Measurements from ENCODE around the gene HBS1L. TPM values are rescaled to one million over a fixed set of nuclear protein-coding genes. Genes with fewer than 3 reads are reported as not detected.

The HBS1L gene
- total and polyA plus RNA-seq, 2 of the 4 experiments (the other 2 are of a cell fraction) = 45.1 to 120 TPM

DNA sequence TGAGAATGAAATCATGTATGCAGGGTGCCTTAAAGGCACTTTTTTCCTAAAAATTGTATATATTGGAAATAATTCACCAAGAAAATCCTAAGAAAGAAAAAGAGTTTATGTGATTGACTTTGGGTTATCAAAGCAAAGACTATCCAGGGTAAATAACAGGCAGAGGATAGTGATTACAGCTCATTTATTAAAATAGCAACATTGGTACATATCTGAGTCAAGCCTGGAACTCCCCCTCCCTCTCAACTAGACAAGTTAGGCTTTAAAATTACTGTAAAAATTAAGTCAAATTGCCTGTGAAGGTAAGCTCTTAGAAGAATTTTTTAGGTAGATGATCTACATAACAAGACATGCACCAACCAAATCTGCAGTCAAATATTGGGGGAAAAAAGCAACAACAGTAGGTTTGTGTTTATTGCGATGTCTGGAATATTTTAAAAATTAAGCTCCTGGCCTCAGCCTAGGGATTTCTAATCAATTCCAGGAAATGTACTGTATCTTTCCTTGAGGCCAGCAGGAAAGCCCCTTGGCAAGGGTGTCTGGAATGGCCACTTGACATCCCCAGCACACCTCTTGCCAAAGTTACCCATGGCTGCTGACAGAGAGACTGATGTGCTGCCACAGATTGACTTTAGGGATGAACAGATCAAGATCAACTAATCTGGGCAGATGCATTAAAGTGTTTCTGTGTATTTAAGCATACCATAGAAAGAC, 31.2 kb upstream of the HBS1L start:
- no peak overlapping the region for H2AFZ ChIP-seq (replicated peaks; ENCODE audit: low read length, poor library complexity)
- H2BK5ac ChIP-seq (ENCODE audit: low read depth, low read length, poor library complexity, severe bottlenecking) = no peak overlapping the region
- H3K4me3 ChIP-seq (ENCODE audit: insufficient read depth, low read depth, low read length) = 0 out of 2 replicates have a peak overlapping the region, but pooled peaks have one; percentile 24
- H3K14ac ChIP-seq (replicated peaks; ENCODE audit: low read depth, low read length) = no peak overlapping the region
- dilution Hi-C loops (cut with HindIII; ENCODE audit: low sequenced_read_pairs, unreplicated experiment) (no loop called here), intact Hi-C loops (cut with micrococcal nuclease) (no loop called here), in situ Hi-C loops (cut with MboI; ENCODE audit: low sequenced_read_pairs) (no loop called here)
- no TSS peak for BruUV-seq (replicated peaks)
- H3K27me3 ChIP-seq (ENCODE audit: control insufficient read depth, insufficient read depth, low read length) = peaks cover 2% of the 10 kb centered on the region; the same call in 1 of the 2 replicates
- DNase-seq (no peak), ATAC-seq (ENCODE audit: low read depth) (no peak)
- TF ChIP-seq, protein P1, sequence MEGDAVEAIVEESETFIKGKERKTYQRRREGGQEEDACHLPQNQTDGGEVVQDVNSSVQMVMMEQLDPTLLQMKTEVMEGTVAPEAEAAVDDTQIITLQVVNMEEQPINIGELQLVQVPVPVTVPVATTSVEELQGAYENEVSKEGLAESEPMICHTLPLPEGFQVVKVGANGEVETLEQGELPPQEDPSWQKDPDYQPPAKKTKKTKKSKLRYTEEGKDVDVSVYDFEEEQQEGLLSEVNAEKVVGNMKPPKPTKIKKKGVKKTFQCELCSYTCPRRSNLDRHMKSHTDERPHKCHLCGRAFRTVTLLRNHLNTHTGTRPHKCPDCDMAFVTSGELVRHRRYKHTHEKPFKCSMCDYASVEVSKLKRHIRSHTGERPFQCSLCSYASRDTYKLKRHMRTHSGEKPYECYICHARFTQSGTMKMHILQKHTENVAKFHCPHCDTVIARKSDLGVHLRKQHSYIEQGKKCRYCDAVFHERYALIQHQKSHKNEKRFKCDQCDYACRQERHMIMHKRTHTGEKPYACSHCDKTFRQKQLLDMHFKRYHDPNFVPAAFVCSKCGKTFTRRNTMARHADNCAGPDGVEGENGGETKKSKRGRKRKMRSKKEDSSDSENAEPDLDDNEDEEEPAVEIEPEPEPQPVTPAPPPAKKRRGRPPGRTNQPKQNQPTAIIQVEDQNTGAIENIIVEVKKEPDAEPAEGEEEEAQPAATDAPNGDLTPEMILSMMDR (conservative IDR thresholded peaks at IDR 0.05; ENCODE audit: low read depth, low read length) = no peak
- TF ChIP-seq BHLHE40 (IDR thresholded peaks at IDR 0.05; ENCODE audit: low read depth, low read length) (no peak), CHD1 (IDR thresholded peaks at IDR 0.05; ENCODE audit: low read depth, low read length) (no peak)
- H3K4me2 ChIP-seq (ENCODE audit: low read depth, low read length) = peak overlapping the region; percentile 87
- no peak overlapping the region for H3K9ac ChIP-seq (ENCODE audit: low read depth, low read length)
- H3K9me3 ChIP-seq (ENCODE audit: control insufficient read depth, insufficient read depth, low read length) = 0 out of 2 replicates have a peak, but pooled peaks cover 2% of the 10 kb centered on the region
- CTCF ChIA-PET = interaction anchor here (0.6 kb wide), 1 partner anchor 59 kb away, joined by 5 read pairs; no protein-coding TSS in a partner anchor
- H3K4ac ChIP-seq (ENCODE audit: low read depth, low read length) = no peak overlapping the region
- no peak overlapping the region for H2BK120ac ChIP-seq (ENCODE audit: low read depth, low read length)
- H2BK20ac ChIP-seq (ENCODE audit: low read depth, low read length) = no peak overlapping the region
- H2BK15ac ChIP-seq (ENCODE audit: low read depth, low read length) = no peak overlapping the region
- H3K27ac ChIP-seq (ENCODE audit: insufficient read depth, low read length) = no peak overlapping the region
- no peak overlapping the region for H3K23ac ChIP-seq (ENCODE audit: low read depth, low read length)
- WGBS, 2 experiments (ENCODE audit: extremely low coverage in 2 of 2, insufficient read length in 1 of 2) = no CpG with 5 or more reads among the region's 1 CpG
- H4K91ac ChIP-seq (ENCODE audit: insufficient read depth, low read depth, low read length) = no peak overlapping the region
- no peaks in the 10 kb centered on the region for H4K20me1 ChIP-seq (ENCODE audit: insufficient read depth, low read length)
- H3K79me1 ChIP-seq (ENCODE audit: low read depth in 1 of 2, low read length in 2 of 2) = no peaks in the 10 kb centered on the region
- no peak overlapping the region for H4K5ac ChIP-seq (ENCODE audit: low read depth, low read length)
- POLR2A ChIA-PET (ENCODE audit: unreplicated experiment) = no interaction called here
- H3K18ac ChIP-seq (ENCODE audit: low read depth, low read length) = no peak overlapping the region
- no peak overlapping the region for H3K56ac ChIP-seq (ENCODE audit: extremely low read depth, insufficient read depth, low read length)
- H3K4me1 ChIP-seq (ENCODE audit: control insufficient read depth, insufficient read depth, low read length) = no peaks in the 10 kb centered on the region
- no peak overlapping the region for H4K8ac ChIP-seq (ENCODE audit: low read depth in 2 of 2, low read length in 2 of 2)
- H2AK5ac ChIP-seq (ENCODE audit: low read depth, low read length) = no peak overlapping the region
- no peaks in the 10 kb centered on the region for H3K36me3 ChIP-seq (ENCODE audit: control insufficient read depth, insufficient read depth, low read length)
- H2AK9ac ChIP-seq (replicated peaks; ENCODE audit: low read depth, low read length, poor library complexity) = no peak overlapping the region
- 0 out of 2 replicates have a peak, but pooled peaks cover 3% of the 10 kb centered on the region for H3K9me1 ChIP-seq (ENCODE audit: insufficient read depth, low read length)

All from IMR-90 (cell line).